Astrocyte (in vitro differentiated cells and primary cell): ENCODE results near the gene LECT2.

Experiments used
- CTCF ChIP-seq: IDR thresholded peaks from 2 replicates; pipeline ENCODE4 v1.5.1; 2011; ENCODE audit warnings: low read depth, mild to moderate bottlenecking, inconsistent platforms, low read length, moderate library complexity; ENCODE audit not compliant: insufficient read depth
- EZH2 ChIP-seq: IDR thresholded peaks from 2 replicates; pipeline ENCODE4 v1.6.1; 2012; ENCODE audit warnings: mild to moderate bottlenecking, low read length, inconsistent platforms; ENCODE audit not compliant: insufficient read depth

GRCh38 chr5:135997673-135998335 is 43.0 kb upstream of the LECT2 start:
- TF ChIP-seq CTCF (no peak), EZH2 (no peak)
